ENCODE measurements around the gene RBM19.

RBM19 gene

GRCh38 chr12:113942209-113942608 is 23.9 kb downstream of the RBM19 start:
- no peak for TF ChIP-seq CTCF (IDR thresholded peaks at IDR 0.05; ENCODE audit: insufficient read depth, low read length, poor library complexity, severe bottlenecking)
- Histone ChIP-seq H3K36me3 (ENCODE audit: control insufficient read depth, insufficient read depth, low read length) (peaks cover 42% of the 10 kb centered on the region), H3K27me3 (replicated peaks; ENCODE audit: control insufficient read depth, insufficient read depth, low read length) (no peaks in the 10 kb centered on the region), H3K4me3 (replicated peaks; ENCODE audit: low read depth, low read length) (no peak overlapping the region)
- DNase-seq (ENCODE audit: extremely low read depth, insufficient read length): no peak

DNA sequence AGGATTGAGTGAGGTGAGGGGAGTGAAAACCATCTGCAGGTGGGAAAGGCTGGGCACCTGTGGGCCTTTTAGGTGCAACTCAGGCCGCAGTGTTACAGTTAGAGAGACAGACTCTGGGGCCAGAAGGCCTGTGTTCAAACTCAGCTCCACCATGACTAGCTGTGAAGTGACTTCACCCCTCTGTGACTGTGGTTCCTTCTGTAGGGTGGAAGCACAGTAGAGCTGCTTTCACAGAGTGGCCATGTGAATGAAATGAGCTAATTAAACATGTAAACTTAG is 25.0 kb downstream of the RBM19 start:
- Histone ChIP-seq H3K27me3 (replicated peaks; ENCODE audit: control insufficient read depth, insufficient read depth, low read length) (no peaks in the 10 kb centered on the region), H3K36me3 (ENCODE audit: control insufficient read depth, insufficient read depth, low read length) (peaks cover 38% of the 10 kb centered on the region), H3K4me3 (replicated peaks; ENCODE audit: low read depth, low read length) (no peak overlapping the region)
- DNase-seq (ENCODE audit: extremely low read depth, insufficient read length): no peak
- no peak for TF ChIP-seq CTCF (IDR thresholded peaks at IDR 0.05; ENCODE audit: insufficient read depth, low read length, poor library complexity, severe bottlenecking)

DNA sequence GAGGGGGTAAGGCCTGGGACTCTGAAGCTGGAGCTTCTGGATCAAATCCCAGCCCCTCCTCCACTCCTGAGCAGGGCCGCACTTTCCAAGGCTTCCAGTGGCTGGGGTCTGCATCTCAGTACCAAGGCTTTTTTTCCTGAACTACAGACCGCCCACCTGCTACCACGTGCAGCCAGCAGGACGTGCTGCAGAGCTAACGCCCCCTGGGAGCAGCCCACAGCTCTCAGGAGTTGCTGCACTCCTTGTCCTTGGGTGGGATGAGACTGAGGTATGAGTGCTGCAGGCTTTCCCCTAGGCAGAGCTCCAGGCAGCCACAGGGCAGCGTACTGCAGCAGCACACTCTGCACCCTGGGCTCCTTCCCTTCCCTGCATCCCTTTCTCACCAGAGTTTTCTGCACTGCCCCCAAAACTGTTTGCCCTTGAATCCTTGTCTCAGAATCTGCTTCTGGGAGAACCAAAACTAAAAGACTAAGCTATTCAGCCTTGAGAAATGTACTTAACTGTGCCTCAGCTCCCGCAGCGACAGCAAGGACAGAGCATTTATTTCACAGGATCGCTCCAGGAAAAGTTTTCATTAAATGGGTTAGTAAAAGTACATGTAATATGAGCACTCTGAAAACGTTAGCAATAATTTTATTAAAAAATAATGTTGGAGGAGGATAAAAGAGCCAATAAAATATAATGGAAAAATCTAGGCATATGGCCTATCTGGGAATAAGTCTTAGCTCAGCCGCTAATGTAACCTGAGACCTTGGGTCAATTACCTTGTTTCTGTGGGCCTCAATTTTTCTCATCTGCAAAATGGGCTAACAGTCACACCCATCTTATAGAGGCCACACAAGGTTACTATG is 25.5 kb downstream of the RBM19 start:
- Histone ChIP-seq H3K27me3 (replicated peaks; ENCODE audit: control insufficient read depth, insufficient read depth, low read length) (no peaks in the 10 kb centered on the region), H3K36me3 (ENCODE audit: control insufficient read depth, insufficient read depth, low read length) (peaks cover 32% of the 10 kb centered on the region), H3K4me3 (replicated peaks; ENCODE audit: low read depth, low read length) (no peak overlapping the region)
- TF ChIP-seq CTCF (IDR thresholded peaks at IDR 0.05; ENCODE audit: insufficient read depth, low read length, poor library complexity, severe bottlenecking): no peak
- DNase-seq (ENCODE audit: extremely low read depth, insufficient read length): no peak

DNA sequence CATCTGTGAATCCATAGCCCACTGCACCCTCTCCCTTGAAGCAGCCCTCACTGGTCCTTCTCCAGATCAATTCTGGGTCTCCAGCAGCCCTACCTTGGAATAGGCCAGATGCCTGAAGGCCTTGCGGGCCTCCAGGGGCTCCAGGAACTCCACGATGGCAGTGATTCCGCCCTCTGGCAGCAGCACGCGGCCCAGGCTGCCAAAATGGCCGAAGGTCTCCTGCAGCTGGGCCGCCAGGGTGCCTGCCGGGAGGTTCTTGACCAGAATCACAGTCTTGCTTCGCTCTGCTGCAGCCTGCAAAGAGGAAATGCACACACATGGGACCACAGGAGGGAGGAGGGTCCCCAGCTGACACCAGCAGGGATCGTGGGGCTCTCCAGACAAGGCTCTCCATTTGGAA is 26.3 kb downstream of the RBM19 start:
- no peaks in the 10 kb centered on the region for H3K27me3 ChIP-seq (replicated peaks; ENCODE audit: control insufficient read depth, insufficient read depth, low read length)
- DNase-seq (ENCODE audit: extremely low read depth, insufficient read length): no peak
- no peak overlapping the region for H3K4me3 ChIP-seq (replicated peaks; ENCODE audit: low read depth, low read length)
- H3K36me3 ChIP-seq (ENCODE audit: control insufficient read depth, insufficient read depth, low read length): peaks cover 28% of the 10 kb centered on the region
- no peak for TF ChIP-seq CTCF (IDR thresholded peaks at IDR 0.05; ENCODE audit: insufficient read depth, low read length, poor library complexity, severe bottlenecking)

- Histone ChIP-seq H3K4me3 (replicated peaks; ENCODE audit: low read depth, low read length) (no peak overlapping the region), H3K27me3 (replicated peaks; ENCODE audit: control insufficient read depth, insufficient read depth, low read length) (no peaks in the 10 kb centered on the region), H3K36me3 (ENCODE audit: control insufficient read depth, insufficient read depth, low read length) (peaks cover 33% of the 10 kb centered on the region)
- no peak for TF ChIP-seq CTCF (IDR thresholded peaks at IDR 0.05; ENCODE audit: insufficient read depth, low read length, poor library complexity, severe bottlenecking)
- no peak for DNase-seq (ENCODE audit: extremely low read depth, insufficient read length)
Observed at GRCh38 chr12:113938471-113938870, 27.7 kb downstream of the RBM19 start.

DNA sequence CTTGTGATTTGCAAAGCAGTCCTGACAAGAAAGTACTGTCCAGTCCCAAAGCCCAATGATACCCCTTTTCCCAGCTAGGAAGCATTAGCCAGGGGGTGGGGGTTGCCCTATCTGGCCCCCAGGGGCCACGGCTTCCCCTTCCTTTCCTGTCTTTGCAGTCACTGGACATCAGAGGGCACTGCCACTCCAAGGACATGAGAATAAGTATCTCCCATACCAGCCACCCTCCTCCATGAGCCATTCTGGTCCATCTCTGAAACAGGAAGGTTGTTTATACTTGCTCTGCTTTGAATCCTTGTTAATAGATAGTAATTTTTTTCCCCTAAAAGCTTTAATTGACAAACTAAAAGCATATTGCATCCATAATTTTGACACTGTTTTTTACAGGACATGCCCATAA is 29.7 kb downstream of the RBM19 start:
- no peaks in the 10 kb centered on the region for H3K27me3 ChIP-seq (replicated peaks; ENCODE audit: control insufficient read depth, insufficient read depth, low read length)
- no peak overlapping the region for H3K4me3 ChIP-seq (replicated peaks; ENCODE audit: low read depth, low read length)
- peaks cover 22% of the 10 kb centered on the region for H3K36me3 ChIP-seq (ENCODE audit: control insufficient read depth, insufficient read depth, low read length)
- no peak for TF ChIP-seq CTCF (IDR thresholded peaks at IDR 0.05; ENCODE audit: insufficient read depth, low read length, poor library complexity, severe bottlenecking)
- no peak for DNase-seq (ENCODE audit: extremely low read depth, insufficient read length)

Data from GM06990 (cell line).